NCI-H524 treated with DMSO at 0.1 percent for 48 hours (cell line): ENCODE results near the gene PPP2R1A.
A peak's percentile ranks its signal among the peaks of the same experiment; 100 is the strongest.

Source experiments
- DNase-seq: peaks from one replicate; lab custom pipeline; 2025; lab: John Stamatoyannopoulos, UW

PPP2R1A gene

GRCh38 chr19:52189735-52190486 is at the start of gene PPP2R1A:
Gene PPP2R1A (plus strand): TSS chr19:52190052. CDS start chr19:52190097, 45 bp downstream.
- DNase-seq: peak; percentile 100

GRCh38 chr19:52141203-52141602 is 48.6 kb upstream of the PPP2R1A start:
- DNase-seq: no peak

GRCh38 chr19:52142001-52142595 is 47.8 kb upstream of the PPP2R1A start:
- no peak for DNase-seq

DNA sequence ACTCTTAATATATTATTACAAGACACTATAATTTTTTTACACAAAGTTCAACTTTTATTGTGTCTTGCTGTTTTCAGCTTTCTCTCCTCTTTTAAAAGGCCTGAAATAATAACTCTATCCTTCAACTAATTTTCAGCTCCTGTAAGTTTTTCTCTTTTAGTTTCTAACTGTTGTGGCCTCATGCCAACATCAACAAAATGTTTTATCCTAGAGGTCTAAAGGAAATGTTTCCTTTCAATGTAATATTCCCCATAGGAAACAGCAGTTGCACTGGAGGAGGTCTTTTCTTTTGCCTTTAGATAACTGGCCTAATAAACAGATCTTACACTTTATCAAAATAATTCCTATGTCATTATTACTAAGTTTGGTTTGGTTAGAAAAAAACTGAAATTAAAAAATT is 41.6 kb upstream of the PPP2R1A start:
- DNase-seq: no peak

GRCh38 chr19:52155596-52156359 is 34.1 kb upstream of the PPP2R1A start:
- DNase-seq: no peak

- no peak for DNase-seq
These were observed 19.5 kb upstream of the PPP2R1A start for GRCh38 chr19:52170304-52170703.

GRCh38 chr19:52170863-52171320 is 19.0 kb upstream of the PPP2R1A start:
- DNase-seq: no peak

DNA sequence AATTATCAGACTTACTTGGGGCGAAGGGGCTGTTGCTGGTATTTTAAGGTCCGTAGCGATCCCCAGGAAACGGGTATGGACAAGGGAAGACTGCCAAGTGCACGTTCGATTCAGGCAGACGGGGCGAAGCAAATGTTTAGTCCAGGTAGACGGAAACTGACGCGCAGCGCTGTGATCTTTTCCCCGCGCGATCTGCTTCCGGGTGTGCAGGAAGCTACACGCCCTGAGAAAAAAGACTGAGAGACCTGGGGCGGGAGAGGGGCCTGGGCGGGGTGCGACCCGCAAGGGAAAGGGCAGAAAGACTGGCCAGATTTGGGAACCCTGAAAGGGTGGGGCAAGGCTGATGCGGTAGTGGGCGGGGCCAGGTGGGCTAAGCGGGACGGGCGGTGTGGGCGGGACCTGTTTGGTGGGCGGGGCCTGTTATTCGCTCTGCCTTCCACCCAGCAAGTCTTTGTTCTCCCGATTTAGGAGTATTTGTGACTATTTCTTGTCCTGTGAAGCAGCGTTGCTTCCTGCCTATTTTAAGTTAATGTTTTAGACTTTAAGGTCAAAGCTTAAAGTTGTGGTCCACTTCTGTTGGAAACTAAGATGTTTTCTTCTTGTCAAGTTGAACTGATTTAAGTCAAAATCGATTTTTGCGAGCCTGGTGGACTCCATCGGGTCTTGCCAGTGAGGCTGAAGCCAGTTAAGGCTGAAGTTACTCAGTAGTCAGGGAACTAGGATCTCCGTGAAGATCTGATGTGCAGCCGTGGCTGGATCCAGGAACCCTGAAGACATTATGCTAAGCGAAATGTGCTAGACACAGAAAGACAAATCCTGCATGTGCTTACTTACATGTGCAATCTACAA is 18.3 kb upstream of the PPP2R1A start, which contains the start of gene ZNF836:
Gene ZNF836 (minus strand): TSS at position 301 of the 849 bp plus-strand sequence. CDS start 3,549 bp downstream, outside the sequence.
- DNase-seq: peak; percentile 0

DNA sequence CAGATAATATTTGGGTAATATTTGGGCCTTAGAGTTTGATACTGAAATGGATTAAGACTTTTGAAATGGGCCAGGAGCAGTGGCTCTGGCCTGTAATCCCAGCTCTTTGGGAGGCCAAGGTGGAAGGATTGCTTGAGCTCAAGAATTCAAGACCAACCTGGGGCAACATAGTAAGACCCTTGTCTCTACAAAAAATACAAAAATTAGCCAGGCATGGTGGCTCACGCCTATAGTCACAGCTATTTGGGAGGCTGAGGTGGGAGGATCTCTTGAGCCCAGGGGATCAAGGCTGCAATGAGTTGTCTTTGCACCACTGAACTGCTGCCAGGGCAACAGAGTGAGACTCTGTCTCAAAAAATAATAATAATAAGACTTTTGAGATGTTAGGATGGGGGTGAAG is 17.5 kb upstream of the PPP2R1A start:
- no peak for DNase-seq

- DNase-seq: no peak
These were observed 13.3 kb upstream of the PPP2R1A start for GRCh38 chr19:52176574-52176973.

GRCh38 chr19:52187407-52187806 is 2.4 kb upstream of the PPP2R1A start:
- DNase-seq: no peak

GRCh38 chr19:52188822-52189734 is 774 bp upstream of the PPP2R1A start:
- no peak for DNase-seq

DNA sequence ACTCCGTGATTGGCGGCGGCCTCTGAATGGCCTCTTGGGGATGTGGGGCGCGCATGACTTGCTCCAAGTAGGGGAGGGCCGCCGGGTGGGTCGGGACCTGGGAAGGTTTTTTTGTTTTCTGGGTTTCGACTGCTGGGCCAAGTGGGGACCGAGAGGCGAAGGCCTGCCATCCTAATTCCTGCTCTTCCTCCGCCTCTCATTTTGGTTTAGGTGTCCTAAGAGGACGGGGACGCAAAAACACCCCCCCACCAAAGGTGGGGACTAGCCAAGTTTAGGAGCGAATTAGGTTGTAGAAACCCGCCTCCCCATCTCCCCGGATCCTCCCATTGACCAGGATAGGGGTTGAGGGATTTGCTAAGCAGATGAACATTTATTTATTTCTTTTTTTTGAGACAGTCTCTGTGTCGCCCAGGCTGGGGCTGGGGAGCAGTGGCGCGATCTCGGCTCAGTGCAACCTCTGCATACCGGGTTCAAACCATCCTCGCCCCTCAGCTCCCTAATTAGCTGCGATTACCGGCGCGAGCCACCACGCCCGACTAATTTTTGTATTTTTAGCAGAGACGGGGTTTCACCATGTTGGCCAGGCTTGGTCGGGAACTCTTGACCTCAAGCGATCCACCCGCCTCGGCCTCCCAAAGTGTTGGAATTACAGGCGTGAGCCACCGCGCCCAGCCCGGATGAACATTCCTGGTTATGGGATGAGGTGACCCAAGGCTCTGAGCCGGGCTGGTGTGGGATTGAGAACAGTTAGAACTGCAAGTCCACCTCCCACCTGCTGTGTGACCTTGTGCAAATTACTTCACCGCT is 838 bp downstream of the PPP2R1A start:
- no peak for DNase-seq

GRCh38 chr19:52191389-52191788 is 1.5 kb downstream of the PPP2R1A start:
- no peak for DNase-seq

GRCh38 chr19:52191951-52192350 is 2.1 kb downstream of the PPP2R1A start:
- DNase-seq: no peak

GRCh38 chr19:52196256-52196967 is 6.6 kb downstream of the PPP2R1A start:
- DNase-seq: no peak

- DNase-seq: no peak
These were observed 8.1 kb downstream of the PPP2R1A start for GRCh38 chr19:52197964-52198363.

GRCh38 chr19:52198678-52199077 is 8.8 kb downstream of the PPP2R1A start:
- DNase-seq: no peak

- no peak for DNase-seq
These were observed 10.2 kb downstream of the PPP2R1A start for GRCh38 chr19:52200044-52200443.
